Brain microvascular endothelial cell (primary cell): ENCODE results near the gene NT5C1A.

Experiments used
- DNase-seq: peaks from one replicate; pipeline ENCODE4 v3.0.0-alpha.2; 2020
- H3K27ac ChIP-seq: fragments of 250-450 bp; sonication (Bioruptor Pico); 2 replicates; pipeline ENCODE4 v1.5.1; 2020; ENCODE audit warnings: mild to moderate bottlenecking, moderate library complexity
- H3K27me3 ChIP-seq: fragments of 250-450 bp; sonication (Bioruptor Pico); replicated peaks from 2 replicates; pipeline ENCODE4 v1.5.1; 2020; ENCODE audit warnings: mild to moderate bottlenecking
- H3K36me3 ChIP-seq: fragments of 250-450 bp; sonication (Bioruptor Pico); replicated peaks from 2 replicates; pipeline ENCODE4 v1.5.1; 2020; ENCODE audit warnings: mild to moderate bottlenecking
- H3K4me3 ChIP-seq: 2 replicates; pipeline ENCODE4 v1.5.1; 2011; ENCODE audit warnings: low read depth, mild to moderate bottlenecking, control low read depth, low read length, moderate library complexity
- in situ Hi-C: cut with HindIII; loops from 2 replicates; pipeline ENCODE4 v1.10.0; 2017; ENCODE audit warnings: low sequenced_read_pairs, low pct_ligation_motif_present
- TF ChIP-seq, protein P1 (sequence below): IDR thresholded peaks from 2 replicates; pipeline ENCODE4 v1.5.1; 2011; ENCODE audit warnings: low read depth, mild to moderate bottlenecking, moderate library complexity, low read length, control low read depth, inconsistent platforms; ENCODE audit errors: missing control alignments

NT5C1A gene

DNA sequence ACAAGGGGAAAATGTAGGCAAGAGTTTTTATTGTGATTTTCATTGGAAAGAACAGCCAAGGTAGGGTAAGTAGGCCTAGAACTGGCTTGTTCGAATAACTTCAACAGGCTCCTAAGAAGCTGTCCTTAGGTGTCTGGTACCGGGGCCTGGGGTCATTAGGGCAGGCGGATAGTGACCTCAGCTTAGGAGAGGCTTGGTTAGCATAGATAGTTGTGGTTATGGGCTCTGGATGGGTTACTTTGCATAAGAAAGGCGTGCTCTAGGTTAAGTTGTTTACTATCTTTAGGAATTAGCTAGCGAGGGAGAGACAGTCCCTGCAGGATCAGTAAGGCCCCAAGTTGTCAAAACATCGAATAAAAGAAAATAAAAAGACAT lies 40.0 kb upstream of the NT5C1A start:
- no peak overlapping the region for H3K27ac ChIP-seq
- H3K27me3 ChIP-seq = peaks cover 16% of the 10 kb centered on the region
- in situ Hi-C loops = no loop called here
- no peak overlapping the region for H3K4me3 ChIP-seq
- DNase-seq = no peak
- TF ChIP-seq, protein P1, sequence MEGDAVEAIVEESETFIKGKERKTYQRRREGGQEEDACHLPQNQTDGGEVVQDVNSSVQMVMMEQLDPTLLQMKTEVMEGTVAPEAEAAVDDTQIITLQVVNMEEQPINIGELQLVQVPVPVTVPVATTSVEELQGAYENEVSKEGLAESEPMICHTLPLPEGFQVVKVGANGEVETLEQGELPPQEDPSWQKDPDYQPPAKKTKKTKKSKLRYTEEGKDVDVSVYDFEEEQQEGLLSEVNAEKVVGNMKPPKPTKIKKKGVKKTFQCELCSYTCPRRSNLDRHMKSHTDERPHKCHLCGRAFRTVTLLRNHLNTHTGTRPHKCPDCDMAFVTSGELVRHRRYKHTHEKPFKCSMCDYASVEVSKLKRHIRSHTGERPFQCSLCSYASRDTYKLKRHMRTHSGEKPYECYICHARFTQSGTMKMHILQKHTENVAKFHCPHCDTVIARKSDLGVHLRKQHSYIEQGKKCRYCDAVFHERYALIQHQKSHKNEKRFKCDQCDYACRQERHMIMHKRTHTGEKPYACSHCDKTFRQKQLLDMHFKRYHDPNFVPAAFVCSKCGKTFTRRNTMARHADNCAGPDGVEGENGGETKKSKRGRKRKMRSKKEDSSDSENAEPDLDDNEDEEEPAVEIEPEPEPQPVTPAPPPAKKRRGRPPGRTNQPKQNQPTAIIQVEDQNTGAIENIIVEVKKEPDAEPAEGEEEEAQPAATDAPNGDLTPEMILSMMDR = no peak
- H3K36me3 ChIP-seq = no peaks in the 10 kb centered on the region

DNA sequence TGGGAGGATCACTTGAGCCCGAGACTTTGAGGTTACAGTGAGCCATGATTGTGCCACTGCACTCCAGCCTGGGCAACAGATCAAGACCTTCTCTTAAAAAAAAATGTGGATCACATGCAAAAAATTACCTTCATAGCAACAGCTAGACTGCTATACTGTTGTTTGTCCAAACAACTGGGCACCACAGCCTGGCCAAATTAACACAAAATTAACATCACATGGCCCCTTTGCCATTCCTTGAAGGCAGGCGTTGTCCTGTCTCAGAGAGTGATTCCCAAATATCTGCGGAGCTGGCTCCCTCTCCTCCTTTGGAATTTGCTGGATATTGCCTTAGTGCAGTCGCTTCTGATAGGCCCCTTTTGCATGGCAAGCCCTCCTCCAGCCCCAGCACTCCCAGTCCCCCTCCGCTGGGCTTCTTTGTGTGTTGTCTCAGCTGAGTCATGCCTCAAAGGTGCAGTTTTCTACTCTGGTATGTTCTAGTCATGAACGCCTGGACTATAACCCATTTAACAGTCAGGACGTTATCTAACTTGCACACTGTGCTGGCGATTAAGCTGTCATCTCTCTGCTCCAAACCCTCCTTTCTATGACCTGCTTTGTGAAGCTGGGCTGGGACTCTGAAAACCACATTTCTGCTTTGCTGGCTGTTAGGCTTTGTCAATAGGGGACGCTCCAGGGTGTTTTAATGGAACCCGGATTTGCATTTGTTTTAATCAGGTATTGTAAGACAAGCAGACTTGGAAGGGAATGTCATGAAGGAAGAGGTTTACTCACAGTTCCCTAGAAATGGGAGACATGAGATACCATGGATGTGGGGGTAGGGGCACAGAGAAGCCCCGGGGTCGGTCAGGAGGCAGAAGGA lies 39.4 kb upstream of the NT5C1A start:
- no peak overlapping the region for H3K27ac ChIP-seq
- H3K4me3 ChIP-seq = no peak overlapping the region
- H3K36me3 ChIP-seq = no peaks in the 10 kb centered on the region
- DNase-seq = peak; percentile 56
- in situ Hi-C loops = no loop called here
- TF ChIP-seq, protein P1 = peak; percentile 14
- H3K27me3 ChIP-seq = peaks cover 15% of the 10 kb centered on the region

DNA sequence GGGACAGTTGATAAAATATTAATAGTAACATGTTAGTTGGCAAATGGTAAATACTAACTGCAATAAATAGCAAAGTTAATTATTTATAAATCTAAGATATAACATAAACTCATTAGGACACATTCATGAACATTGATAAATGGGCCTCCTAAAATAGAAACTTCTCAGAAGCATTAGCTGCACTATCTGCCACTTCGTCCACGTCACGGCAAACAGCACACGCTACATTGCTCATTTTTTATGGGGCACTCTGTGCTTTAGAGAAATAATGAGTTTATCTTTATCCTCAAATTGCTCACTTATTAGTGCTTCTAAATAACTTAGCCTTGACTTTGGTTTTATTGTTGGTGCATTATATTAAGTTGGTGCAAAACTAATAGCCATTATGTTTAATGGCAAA lies 35.6 kb upstream of the NT5C1A start:
- Histone ChIP-seq H3K27ac (no peak overlapping the region), H3K4me3 (no peak overlapping the region), H3K27me3 (no peaks in the 10 kb centered on the region), H3K36me3 (no peaks in the 10 kb centered on the region)
- no peak for DNase-seq
- TF ChIP-seq, protein P1 = no peak
- in situ Hi-C loops = no loop called here

DNA sequence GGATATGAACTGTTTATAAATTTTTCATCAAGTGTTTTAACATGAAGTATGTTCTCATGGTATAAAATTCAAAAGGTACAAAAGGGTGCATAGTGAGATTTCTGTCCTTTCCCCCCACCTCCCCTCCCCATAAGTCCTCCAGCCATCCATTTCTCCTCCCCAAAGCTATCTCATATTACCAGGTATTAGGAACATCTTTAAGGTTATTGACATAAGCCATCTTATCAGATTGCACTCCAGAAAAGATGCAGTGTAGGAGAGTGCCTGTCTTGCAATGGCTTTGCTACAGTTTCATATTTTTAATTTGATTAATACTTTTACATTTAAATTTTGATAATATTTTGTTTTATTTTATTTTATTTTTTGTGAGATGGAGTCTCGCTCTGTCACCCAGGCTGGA lies 32.9 kb upstream of the NT5C1A start:
- H3K27me3 ChIP-seq = no peaks in the 10 kb centered on the region
- no peak for DNase-seq
- no peaks in the 10 kb centered on the region for H3K36me3 ChIP-seq
- no peak overlapping the region for H3K4me3 ChIP-seq
- in situ Hi-C loops = no loop called here
- TF ChIP-seq, protein P1 = no peak
- no peak overlapping the region for H3K27ac ChIP-seq

DNA sequence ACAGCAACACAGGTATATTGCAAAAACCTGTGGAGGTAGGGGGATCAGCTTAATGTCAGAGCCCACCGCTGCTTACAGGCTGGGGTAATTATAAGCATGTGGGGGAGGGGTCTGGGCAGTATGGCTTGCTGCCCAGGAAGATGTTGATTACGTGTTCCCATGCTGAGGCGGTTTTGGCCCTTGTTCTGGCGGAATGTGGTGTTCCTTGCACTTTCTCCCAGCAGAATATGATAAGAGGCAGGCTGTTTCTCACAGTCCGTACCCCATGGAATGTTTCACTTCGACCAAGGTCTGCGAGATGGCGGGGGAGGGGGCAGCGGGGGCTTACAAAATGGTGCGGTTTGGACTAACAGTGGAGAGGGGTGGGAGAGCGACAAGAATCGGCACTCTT lies 29.1 kb upstream of the NT5C1A start:
- Histone ChIP-seq H3K4me3 (no peak overlapping the region), H3K27me3 (peaks cover 5% of the 10 kb centered on the region), H3K36me3 (no peaks in the 10 kb centered on the region), H3K27ac (peak overlapping the region; percentile 27)
- TF ChIP-seq, protein P1 = no peak
- peak; percentile 82 for DNase-seq
- in situ Hi-C loops = no loop called here

DNA sequence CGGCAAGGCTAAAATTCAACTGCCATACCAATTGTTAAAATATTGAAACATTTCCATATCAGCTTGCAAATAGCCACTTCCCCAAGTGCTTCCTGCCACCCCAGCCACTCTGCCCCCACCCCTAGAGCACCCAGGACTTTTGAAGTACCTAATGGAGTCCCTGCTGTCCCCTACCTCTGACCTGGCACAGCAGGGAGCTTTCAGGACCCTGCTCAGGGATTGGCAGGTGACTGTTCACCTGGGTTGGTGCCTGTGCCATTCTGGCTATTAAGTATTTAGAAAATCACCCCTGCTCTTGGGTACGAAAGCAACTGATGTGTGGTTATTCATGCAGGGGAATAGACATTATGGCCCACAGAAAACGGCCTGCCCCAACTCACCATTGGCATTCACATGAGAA lies 28.4 kb upstream of the NT5C1A start:
- no peak overlapping the region for H3K4me3 ChIP-seq
- no peak overlapping the region for H3K27ac ChIP-seq
- DNase-seq = no peak
- peaks cover 8% of the 10 kb centered on the region for H3K27me3 ChIP-seq
- no peaks in the 10 kb centered on the region for H3K36me3 ChIP-seq
- in situ Hi-C loops = no loop called here
- TF ChIP-seq, protein P1 = no peak
